Gastrocnemius medialis (tissue), 4 donors: ENCODE results near the gene MIGA2.

Source experiments
- CTCF ChIP-seq, 5 experiments: fragments of 450-650 bp in 3 of 5; fragments of 200-600 bp in 2 of 5; sonication (generic) in 2 of 5; IDR thresholded peaks in 4 of 5; conservative IDR thresholded peaks in 1 of 5; 1 replicate in 4 of 5; 2 replicates in 1 of 5; pipeline ENCODE4 v1.5.1; 2016 to 2019; ENCODE audit warnings: antibody characterized with exemption in 5 of 5, mild to moderate bottlenecking in 3 of 5, moderate library complexity in 3 of 5
- POLR2A ChIP-seq, 2 donors: fragments of 450-650 bp; IDR thresholded peaks; one replicate each; pipeline ENCODE4 v1.6.1; 2017; ENCODE audit warnings: antibody characterized with exemption in 2 of 2, mild to moderate bottlenecking in 2 of 2, moderate library complexity in 2 of 2

GRCh38 chr9:129010267-129010975 is 26.0 kb upstream of the MIGA2 start:
- no peak for TF ChIP-seq CTCF (IDR thresholded peaks at IDR 0.05 in 4 of 5, conservative IDR thresholded peaks at IDR 0.05 in 1 of 5)
- TF ChIP-seq POLR2A (IDR thresholded peaks at IDR 0.05): no peak
